ENCODE data around the gene ITPRID2. TPM values are rescaled to one million over a fixed set of nuclear protein-coding genes. Genes with fewer than 3 reads are reported as not detected.

The ITPRID2 gene
- total RNA-seq, 4 donors from 2014 or later = 84.5 to 159 (median 114) TPM

DNA sequence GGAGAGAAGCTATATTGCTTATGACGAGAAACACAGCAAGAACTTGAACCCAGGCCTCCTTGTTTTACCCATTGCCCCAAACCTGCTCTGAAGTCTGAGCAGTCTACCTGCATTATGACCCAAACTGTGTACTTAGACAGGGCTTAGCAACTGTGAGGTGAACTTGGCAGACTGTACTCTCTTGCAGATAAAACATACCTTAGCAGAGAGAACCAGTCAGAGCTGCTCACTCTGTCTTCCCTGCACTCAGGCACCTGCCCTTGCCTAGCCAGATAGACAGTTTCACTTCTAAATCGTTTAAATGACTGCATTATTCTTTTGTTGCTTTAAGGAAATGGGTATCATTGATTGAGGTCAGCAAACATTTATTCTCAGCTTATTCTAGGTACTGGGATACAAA lies 20.3 kb downstream of the ITPRID2 start:
- DNase-seq = no peak
- Histone ChIP-seq H3K27me3 (no peaks in the 10 kb centered on the region), H3K4me3 (no peak overlapping the region), H3K9me3 (no peaks in the 10 kb centered on the region), H3K27ac (no peak overlapping the region), H3K4me1 (peaks cover 0 to 6% of the 10 kb centered on the region in 2 donors), H3K36me3 (no peaks in the 10 kb centered on the region)
- TF ChIP-seq POLR2A (IDR thresholded peaks at IDR 0.05) = no peak
- TF ChIP-seq, protein P1, sequence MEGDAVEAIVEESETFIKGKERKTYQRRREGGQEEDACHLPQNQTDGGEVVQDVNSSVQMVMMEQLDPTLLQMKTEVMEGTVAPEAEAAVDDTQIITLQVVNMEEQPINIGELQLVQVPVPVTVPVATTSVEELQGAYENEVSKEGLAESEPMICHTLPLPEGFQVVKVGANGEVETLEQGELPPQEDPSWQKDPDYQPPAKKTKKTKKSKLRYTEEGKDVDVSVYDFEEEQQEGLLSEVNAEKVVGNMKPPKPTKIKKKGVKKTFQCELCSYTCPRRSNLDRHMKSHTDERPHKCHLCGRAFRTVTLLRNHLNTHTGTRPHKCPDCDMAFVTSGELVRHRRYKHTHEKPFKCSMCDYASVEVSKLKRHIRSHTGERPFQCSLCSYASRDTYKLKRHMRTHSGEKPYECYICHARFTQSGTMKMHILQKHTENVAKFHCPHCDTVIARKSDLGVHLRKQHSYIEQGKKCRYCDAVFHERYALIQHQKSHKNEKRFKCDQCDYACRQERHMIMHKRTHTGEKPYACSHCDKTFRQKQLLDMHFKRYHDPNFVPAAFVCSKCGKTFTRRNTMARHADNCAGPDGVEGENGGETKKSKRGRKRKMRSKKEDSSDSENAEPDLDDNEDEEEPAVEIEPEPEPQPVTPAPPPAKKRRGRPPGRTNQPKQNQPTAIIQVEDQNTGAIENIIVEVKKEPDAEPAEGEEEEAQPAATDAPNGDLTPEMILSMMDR (IDR thresholded peaks at IDR 0.05) = no peak
- intact Hi-C loops (cut with DNase I; ENCODE audit: low total_unique reads) = no loop called here

DNA sequence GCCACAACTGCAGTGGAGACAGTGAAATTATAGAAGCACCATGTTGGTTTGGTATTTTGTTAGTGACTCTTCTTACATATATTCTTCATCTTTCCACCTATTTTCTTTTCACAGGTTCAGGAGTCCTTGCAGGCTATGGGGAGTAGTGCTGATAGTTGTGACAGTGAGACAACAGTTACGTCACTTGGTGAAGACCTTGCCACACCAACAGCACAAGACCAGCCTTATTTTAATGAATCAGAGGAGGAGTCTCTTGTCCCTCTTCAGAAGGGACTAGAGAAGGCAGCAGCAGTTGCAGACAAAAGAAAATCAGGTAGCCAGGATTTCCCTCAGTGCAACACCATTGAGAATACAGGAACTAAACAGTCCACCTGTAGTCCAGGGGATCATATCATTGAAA lies 23.6 kb downstream of the ITPRID2 start:
- Histone ChIP-seq H3K27ac (no peak overlapping the region), H3K27me3 (no peaks in the 10 kb centered on the region), H3K9me3 (no peaks in the 10 kb centered on the region), H3K36me3 (no peaks in the 10 kb centered on the region), H3K4me3 (no peak overlapping the region), H3K4me1 (peaks cover 0 to 1% of the 10 kb centered on the region in 2 donors)
- TF ChIP-seq, protein P1 (IDR thresholded peaks at IDR 0.05) = no peak
- no peak for TF ChIP-seq POLR2A (IDR thresholded peaks at IDR 0.05)
- DNase-seq = no peak
- intact Hi-C loops (cut with DNase I; ENCODE audit: low total_unique reads) = no loop called here

DNA sequence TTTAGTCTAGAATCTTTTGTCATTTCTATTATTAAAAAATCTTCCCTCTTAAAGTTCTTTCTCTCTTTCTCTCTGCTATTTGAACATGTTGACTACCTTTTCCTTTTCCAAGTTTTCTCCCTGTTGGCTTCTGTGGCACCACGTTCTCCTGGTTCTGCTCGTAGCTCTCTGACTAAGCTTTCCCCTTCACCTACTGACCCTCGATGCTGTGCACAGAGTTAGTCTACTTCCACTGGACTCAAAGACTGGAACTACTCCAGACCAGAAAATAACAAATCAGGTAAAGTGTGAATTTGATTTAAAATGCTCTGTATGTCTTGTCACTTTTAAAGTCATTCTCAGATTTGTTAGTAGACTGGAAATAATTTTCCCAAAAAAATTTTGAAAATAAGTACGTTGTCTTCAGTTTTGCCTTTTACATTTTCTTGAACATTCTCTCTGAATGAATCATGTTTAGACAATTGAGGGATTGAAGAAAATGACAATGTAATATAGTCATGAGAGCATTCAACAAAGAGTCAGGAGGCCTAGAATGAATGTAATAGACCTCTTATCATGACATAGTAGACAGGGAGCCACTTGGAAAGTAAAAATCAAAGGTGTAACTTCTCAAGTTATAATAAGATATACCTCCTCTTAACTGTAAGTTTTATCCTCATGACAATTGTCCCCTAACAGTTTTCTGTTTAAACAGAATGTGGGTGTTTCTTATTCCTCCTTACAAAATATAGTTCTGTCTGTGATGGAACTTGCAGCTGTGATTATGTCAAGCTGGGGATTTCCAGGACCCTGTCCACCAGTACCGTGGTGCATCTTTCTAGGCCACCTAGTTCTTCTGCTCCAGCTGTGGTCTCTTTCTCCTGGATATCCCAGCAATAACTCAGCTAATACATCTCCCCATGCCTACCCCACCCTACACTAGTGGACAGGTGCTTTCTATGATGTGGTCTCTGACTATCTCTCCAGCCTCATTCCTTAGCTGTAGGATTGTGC lies 25.5 kb downstream of the ITPRID2 start:
- DNase-seq = no peak
- intact Hi-C loops (cut with DNase I; ENCODE audit: low total_unique reads) = no loop called here
- TF ChIP-seq, protein P1 (IDR thresholded peaks at IDR 0.05) = no peak
- TF ChIP-seq POLR2A (IDR thresholded peaks at IDR 0.05) = no peak
- Histone ChIP-seq H3K27ac (no peak overlapping the region), H3K9me3 (no peaks in the 10 kb centered on the region), H3K4me1 (no peaks in the 10 kb centered on the region), H3K4me3 (no peak overlapping the region), H3K27me3 (no peaks in the 10 kb centered on the region), H3K36me3 (no peaks in the 10 kb centered on the region)

DNA sequence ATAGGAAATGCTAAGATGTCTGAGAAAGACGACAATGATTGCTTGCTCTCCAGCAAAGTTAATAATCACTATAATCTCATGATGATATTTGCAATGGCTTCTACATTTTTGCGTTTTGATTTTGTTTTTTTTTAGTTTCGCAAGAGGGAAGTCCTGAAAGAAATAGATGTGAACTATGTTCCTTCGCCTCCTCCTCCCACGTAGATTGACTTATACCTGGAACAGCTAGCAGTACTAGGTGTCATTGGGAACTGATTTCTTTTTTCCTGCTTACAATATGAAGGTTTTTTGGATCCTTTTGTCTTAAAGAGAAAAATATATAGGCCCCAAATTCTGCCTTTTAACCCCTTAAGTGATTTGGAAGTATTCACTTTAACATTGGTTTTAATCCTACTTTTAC lies 26.7 kb downstream of the ITPRID2 start:
- H3K9me3 ChIP-seq = no peaks in the 10 kb centered on the region
- no peak overlapping the region for H3K27ac ChIP-seq
- H3K4me1 ChIP-seq = no peaks in the 10 kb centered on the region
- TF ChIP-seq, protein P1 (IDR thresholded peaks at IDR 0.05) = no peak
- TF ChIP-seq POLR2A (IDR thresholded peaks at IDR 0.05) = no peak
- no peaks in the 10 kb centered on the region for H3K36me3 ChIP-seq
- H3K27me3 ChIP-seq = no peaks in the 10 kb centered on the region
- no peak for DNase-seq
- intact Hi-C loops (cut with DNase I; ENCODE audit: low total_unique reads) = no loop called here
- H3K4me3 ChIP-seq = no peak overlapping the region

DNA sequence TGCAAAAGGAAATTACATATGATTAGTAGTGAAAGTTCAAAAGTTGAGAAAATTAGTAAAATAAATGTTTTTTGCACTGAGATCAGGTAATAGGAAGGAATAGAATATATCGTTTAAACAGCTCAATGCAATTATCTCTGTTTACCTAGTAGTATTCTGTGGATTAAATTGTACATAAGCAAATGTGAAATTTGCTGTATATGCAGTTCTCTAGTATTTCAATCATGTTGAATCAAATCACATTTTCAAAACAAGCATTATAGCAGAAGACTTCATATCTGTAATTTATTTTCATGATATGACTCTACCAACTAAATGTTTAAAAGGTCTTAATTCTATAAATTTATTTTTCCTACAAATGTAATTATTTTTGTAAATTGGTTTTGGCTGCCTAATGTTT lies 31.6 kb downstream of the ITPRID2 start:
- no peak overlapping the region for H3K27ac ChIP-seq
- intact Hi-C loops (cut with DNase I; ENCODE audit: low total_unique reads) = no loop called here
- H3K36me3 ChIP-seq = no peaks in the 10 kb centered on the region
- no peaks in the 10 kb centered on the region for H3K9me3 ChIP-seq
- H3K4me3 ChIP-seq = no peak overlapping the region
- no peaks in the 10 kb centered on the region for H3K27me3 ChIP-seq
- TF ChIP-seq, protein P1 (IDR thresholded peaks at IDR 0.05) = no peak
- no peak for TF ChIP-seq POLR2A (IDR thresholded peaks at IDR 0.05)
- H3K4me1 ChIP-seq = no peaks in the 10 kb centered on the region
- no peak for DNase-seq

Data from uterus (tissue), 4 donors.